ENCODE results near the gene CCSER1.

DNA sequence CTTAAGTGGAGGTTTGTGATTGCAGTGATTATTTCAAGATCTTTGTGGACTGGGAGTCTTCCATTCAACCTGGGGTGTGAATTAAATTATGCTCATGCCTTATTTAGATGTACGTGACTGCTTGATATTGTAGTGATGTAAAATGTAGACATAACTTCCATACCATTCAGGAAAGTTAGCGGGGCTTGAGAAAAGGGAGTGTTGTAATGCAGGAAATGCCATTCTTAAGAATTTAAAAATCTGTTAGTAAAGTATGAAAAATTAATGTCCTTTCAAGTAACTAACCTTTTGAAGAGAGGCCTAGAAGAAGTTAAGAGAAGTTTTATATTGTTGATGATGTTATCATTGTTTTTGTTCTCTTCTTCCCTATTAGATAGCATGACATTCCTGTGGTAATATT, 318.2 kb downstream of the CCSER1 start:
- TF ChIP-seq, protein P1, sequence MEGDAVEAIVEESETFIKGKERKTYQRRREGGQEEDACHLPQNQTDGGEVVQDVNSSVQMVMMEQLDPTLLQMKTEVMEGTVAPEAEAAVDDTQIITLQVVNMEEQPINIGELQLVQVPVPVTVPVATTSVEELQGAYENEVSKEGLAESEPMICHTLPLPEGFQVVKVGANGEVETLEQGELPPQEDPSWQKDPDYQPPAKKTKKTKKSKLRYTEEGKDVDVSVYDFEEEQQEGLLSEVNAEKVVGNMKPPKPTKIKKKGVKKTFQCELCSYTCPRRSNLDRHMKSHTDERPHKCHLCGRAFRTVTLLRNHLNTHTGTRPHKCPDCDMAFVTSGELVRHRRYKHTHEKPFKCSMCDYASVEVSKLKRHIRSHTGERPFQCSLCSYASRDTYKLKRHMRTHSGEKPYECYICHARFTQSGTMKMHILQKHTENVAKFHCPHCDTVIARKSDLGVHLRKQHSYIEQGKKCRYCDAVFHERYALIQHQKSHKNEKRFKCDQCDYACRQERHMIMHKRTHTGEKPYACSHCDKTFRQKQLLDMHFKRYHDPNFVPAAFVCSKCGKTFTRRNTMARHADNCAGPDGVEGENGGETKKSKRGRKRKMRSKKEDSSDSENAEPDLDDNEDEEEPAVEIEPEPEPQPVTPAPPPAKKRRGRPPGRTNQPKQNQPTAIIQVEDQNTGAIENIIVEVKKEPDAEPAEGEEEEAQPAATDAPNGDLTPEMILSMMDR (IDR thresholded peaks at IDR 0.05; ENCODE audit: borderline replicate concordance, extremely low read depth, low read length, poor library complexity, severe bottlenecking) = no peak
- TF ChIP-seq EZH2 (IDR thresholded peaks at IDR 0.05; ENCODE audit: borderline replicate concordance, low read depth, low read length, severe bottlenecking) = no peak
